Raji (cell line): ENCODE results near the gene NELL2.

ENCODE experiments used
- POLR2A ChIP-seq: IDR thresholded peaks from 2 replicates; pipeline ENCODE4 v1.6.1; 2011; ENCODE audit warnings: low read depth, low read length, control low read depth; ENCODE audit not compliant: insufficient read depth

NELL2 gene

DNA sequence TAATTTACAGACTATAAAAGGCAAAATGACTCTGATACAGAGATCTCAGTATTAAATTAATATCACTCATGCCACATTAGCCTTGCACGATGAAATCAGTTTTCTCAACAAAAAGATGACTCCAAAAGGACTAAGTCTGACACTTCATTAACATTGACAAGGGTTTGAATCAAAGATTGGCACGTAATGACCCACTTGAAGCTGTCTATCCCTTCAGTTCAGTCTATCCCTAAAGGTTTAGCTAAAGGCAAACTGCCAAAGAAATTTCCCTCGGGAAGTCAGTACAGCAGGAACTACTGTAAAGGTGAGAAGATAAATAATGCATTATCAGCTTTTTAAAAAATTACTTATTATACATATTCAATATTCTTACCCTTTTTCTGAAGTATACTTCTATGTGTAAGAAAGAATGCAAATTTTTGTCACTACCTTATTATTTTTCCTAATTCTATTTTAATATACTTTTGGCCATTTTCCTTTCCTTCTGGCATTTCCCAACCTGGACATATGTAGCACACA, 127.1 kb downstream of the NELL2 start:
- no peak for TF ChIP-seq POLR2A

DNA sequence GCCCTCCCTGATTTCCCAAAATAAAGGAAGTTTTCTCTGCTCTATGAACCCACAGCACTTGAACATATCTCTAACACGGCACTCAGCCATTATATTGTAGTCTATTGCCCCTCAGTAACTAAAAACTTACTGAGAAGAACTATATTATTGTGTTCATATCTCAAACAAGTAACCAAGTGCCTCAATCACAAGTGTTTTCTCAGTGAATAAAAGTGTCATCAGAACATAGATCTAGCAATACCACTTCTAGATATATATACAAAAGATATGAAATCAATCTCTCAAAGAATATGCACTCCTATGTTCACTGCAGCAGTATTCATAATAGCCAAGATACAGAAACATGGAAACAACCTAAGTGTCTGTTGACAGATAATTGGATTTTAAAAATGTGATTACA, 138.1 kb downstream of the NELL2 start:
- no peak for TF ChIP-seq POLR2A

DNA sequence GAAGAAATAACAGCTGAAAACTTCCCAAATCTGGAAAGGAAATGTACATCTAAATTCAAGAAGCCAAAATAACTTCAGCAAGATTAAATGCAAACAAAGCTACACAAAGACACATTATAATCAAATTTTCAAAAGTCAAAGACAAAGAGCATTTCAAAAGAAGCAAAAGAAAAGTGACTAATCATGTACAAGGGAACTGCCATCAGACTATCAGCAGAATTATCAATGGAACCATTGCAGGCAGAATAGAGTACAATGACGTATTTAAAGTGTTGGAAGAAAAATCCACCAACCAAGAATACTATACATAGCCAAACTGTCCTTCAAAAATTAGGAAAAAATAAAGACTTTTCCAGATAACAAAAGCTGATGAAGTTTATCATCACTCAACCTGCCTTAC, 147.5 kb downstream of the NELL2 start:
- no peak for TF ChIP-seq POLR2A

DNA sequence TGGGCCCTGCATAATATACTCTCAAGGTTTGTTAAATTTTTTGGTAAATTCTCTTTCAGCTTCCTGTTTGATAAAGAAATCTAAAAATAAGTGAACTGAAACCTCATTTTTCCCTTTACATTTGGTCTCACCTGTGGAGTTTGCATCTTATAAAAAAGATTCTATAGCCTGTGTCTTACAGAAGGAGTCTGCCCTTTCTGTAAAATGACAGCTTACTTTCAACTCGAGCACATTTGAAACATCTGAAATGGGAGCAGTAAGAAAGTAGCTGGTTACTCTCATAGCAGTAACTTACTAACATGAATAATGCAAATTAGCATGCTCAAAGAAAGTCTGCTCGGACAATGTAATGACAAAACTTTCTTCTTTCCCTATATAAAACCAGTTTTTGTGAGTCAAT, 155.8 kb downstream of the NELL2 start:
- no peak for TF ChIP-seq POLR2A

DNA sequence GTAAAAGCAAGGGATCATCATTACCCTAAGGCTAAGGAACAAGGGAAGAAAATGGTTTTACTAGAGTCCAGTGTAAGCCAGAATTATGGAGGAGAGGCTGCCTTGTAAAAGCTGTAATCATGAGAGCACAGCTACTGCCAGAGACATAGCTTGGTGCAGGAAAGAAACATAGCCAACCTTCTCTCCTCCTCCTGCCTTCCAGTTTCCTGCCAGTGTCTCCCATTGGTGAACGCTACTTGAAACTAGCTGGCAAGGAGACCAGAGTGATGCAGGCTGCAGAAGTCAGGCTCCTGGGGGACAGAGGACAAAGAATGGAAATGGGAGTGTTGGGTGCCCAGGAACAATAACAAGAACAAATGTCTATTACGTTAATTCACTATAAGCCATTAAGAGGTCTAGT, 158.5 kb downstream of the NELL2 start:
- TF ChIP-seq POLR2A, result no peak

DNA sequence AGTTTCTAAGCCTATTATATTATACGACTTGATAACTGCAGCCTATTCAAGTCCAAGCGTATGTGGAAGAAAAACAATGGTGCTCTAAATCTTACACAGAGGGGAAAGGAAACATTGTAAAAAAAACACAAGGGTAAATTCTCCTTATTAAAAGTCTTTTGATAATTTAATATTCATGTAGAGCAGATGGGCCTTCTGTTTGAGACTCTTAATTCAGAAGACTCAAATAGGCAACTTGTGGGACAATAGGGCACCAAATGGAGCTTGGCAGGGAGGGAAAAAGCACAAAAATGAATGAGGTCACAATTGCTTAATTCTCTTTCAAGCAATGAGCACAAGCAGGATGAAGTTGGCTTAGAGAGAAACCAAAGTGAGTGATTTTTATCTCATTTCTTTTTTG, 159.4 kb downstream of the NELL2 start:
- TF ChIP-seq POLR2A, result no peak

DNA sequence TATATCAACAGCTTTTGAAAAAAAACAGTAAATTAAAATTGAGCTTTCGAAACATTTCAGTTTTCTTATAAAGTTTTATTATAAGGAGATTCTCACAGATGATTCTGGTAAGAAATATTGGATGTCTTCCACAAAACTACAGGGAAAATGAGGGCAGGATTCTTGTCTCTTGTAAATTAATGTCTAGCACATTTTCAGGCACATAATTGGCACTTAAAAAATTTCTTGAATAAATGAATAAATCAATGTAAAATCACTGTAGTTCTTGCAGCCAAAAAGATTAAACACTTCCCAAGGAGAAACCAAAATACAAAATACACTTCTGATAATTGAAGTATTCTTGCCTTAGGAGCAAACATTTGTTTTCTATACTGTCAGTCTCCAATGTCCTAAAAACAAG, 164.4 kb downstream of the NELL2 start:
- TF ChIP-seq POLR2A, result no peak

DNA sequence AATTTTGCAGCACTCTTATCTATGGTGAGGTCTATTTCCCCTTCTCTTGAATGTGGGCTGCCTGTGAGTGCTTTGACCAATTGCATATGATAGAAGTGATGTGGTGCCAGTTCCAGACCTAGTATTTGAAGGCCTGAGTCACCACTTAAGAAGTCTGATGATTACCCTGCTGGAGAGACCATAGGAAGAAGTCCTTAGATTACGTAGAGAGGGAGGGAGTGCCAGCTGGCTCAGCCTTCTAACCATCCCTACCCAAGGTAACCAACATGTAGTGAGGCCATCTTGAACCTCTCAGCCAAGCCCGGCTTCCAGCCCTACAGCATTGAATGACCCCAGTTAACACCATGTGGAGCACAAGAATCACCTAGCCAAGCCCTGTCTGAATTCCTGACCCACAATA, 166.9 kb downstream of the NELL2 start:
- no peak for TF ChIP-seq POLR2A

DNA sequence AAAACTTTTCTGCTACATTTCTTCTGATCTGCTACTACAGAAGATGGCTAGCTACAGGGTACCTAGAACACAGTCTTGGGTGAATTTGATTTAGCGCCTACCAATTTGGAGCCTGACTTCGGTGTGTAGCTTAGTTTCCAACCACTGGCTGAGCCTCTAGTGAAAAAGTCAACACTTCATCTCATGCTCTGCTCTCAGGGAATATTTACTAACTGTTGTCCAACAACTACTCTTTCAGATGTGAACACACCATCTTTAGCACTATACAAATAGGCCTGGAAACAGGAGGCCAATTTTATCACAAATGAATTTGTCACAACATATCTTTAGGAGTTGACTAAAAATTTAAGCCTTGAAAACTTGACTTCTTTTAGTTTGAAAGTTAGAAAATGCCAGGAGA, 167.9 kb downstream of the NELL2 start:
- no peak for TF ChIP-seq POLR2A

DNA sequence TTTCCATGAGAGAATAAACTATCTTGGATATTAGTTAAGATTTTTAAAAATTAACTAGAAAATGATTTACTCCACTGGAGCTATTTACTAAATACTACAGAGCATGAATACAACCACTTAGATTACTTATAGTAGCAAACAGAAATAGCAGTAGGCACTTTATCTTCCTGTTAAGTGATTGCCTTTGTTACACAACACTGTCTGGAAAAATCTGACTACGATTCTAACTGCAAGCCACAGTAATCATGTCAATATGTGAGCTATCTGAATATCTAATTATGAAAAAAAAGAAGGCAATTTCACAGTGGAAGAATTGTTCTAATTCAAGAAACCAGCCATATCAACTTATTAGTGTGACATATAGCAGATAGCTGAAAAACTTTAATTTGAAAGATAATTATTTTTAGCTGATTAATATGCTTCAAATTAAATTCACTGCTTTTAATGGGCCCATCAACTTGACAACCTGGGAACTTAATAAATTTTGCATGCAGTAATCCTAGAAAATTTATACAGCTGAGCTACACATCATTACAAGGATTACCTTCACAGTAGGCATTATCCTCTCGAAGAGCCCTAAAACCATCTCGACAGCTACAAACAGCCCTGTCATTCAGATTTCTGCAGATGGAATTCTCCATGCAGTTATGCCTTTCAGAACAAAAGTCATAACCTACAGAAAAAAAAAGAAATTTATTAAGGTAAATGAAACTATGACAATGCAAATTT, 172.8 kb downstream of the NELL2 start:
- no peak for TF ChIP-seq POLR2A

DNA sequence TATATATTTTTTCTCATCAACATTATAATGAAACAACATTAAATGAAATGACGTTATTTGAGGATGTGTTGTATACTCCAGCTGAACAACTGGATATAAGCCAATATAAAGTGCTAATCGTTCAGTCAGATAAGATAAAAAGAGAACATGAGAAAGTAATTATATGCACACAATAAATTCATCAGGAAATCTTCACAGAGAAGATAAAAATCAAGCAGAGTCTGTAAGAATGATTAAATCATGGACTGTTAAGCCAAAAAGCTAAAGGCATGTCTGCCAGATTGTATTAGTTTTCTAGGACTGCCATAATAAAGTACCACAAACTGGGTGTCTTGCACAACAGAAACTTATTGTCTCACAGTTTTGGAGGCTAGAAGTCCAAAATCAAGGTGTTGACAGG, 178.6 kb downstream of the NELL2 start:
- TF ChIP-seq POLR2A, result no peak

DNA sequence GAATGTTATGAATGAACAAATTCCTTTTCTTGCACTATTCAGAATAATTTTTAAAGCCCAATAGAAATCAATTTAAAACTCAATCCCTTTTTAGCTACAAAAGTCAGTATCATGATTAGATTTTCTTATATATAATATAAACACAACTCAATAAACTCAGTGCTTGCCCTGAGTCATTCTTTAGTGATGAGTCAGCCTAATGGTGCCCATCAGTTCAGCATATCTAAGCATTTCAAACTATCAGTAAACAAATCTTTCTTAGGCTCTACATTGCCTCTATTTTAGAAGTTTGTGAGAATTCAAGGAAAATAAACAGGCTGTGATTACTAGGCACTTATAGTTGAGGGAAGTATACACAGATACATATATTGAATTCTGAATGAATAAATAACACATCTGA, 179.6 kb downstream of the NELL2 start:
- no peak for TF ChIP-seq POLR2A

DNA sequence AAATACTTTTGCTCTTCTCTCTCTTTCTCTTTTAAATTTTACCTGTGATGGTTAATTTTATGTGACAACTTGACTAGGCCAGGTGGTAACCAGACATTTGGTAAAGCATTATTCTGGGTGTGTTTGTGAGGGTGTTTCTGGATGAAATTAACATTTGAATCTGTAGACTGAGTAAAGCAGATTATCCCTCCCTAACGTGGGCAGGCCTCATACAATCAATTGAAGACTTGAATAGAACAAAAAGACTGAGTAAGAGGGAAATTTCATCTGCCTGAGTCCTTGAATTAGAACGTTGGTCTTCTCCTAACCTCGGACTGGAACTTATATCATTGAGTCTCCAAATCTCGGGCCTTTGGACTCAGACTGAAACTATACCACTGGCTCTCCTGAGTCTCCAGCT, 182.1 kb downstream of the NELL2 start:
- TF ChIP-seq POLR2A, result no peak

DNA sequence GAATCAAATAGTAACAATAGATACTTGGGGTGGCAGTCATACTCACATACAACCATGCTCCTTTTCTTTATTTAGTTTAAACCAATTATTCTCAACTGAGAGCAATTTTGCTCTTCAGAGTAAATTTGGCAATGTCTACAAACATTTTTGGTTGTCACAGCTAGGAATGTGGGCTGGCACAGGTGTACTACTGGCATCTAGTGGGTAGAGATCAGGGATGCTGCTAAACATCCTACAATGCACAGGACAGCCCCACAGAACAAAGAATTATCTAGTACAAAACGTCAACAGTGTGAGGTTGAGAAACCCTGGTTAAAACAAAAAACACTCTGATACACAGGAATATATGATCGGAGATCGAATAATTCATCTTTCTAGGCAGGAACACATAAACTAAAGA, 186.5 kb downstream of the NELL2 start:
- TF ChIP-seq POLR2A, result no peak

DNA sequence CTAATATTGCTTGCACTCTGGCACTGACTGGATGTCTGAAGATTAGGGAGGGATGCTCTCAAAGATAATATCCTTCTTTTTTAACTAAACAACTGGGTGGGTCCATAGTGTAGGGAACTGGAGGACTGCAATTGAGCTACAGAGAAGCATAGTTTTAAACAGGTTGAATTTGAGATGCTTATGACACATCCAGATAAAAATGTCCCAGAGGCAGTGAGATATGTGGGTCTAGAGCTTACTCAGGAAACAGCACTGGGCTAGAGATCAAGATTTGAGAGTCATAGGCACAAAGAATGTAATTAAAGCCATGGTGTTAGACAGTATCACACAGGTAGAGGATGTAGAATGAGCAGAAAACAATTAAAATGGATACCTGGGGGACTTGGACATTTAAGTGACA, 198.4 kb downstream of the NELL2 start:
- no peak for TF ChIP-seq POLR2A

DNA sequence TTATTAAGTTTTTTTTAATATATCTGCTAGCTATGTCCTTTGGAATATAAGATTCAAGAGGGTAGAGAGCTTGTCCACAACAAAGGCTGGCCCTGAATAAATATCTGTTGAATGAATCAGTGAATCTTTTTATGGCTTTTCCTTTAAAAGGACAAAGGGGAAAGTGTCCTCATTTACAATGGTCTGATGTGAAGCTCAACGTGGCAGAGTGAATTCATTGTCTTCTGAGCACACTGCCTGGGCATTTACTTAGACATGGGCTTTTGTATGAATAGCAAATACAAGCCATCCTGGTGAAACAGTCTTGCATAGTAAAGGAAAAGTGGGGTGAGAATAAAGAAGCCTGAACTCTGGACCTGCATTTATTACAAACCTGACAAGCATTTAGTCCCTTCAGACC, 201.2 kb downstream of the NELL2 start:
- no peak for TF ChIP-seq POLR2A

DNA sequence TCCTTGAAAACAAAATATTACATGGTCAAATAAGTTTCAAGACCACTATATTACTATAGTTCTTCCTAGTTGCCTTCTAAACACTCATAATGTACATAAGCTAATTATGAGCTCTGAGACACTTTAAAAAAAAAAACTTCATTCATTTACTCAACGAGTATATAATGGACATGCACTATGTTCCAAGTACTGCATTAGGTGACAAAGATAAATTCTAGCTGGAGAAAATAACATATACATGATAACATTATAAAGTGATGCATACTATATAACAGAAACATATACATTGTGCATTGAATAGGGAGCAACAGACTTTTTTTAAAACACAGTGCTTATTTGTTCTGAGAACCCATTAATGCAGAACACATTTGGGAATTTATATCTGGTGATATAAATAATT, 202.3 kb downstream of the NELL2 start:
- TF ChIP-seq POLR2A, result no peak
